Measurements from ENCODE around the gene PTGR2.
"Not testable (repeated sequence)": the region's sequence is repeated elsewhere in the genome, so short reads cannot be mapped to it uniquely, and the experiment has no call there.

PTGR2 gene

DNA sequence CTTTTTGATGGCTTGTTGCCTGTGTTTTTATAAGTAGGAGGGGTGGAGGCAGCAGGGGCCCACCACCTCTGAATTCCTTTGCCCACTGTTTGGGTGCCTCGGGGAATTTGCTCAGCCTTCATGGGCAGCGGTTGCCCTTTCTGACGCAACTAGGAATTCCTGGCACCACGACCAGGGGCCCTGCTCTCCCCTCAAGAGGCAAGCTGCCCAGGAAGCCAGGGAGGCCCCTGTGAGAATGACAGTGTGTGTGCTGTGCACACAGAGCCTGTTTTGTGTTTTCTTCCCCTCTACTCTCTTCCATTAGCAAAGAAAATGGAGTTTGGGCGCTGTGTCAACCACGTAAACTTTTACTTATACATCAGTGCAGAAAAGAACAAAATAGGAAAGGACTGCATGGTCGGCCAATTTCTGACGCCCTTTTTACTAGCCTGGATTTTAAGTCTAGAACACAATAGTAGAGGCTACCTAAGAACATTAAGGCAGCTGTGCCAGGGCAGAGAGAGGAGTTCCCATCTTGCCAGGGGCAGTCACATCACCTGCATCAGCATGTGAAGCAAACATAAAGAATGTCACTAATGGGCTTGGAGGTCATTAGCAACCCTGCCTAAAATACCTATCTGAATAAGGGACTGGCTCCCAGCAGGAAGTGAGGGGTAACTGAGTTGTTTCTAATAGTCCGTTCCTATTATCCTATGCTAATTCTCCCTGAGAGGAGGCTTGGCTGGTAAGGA, 17.9 kb upstream of the PTGR2 start:
- peak; percentile 78 for DNase-seq

DNA sequence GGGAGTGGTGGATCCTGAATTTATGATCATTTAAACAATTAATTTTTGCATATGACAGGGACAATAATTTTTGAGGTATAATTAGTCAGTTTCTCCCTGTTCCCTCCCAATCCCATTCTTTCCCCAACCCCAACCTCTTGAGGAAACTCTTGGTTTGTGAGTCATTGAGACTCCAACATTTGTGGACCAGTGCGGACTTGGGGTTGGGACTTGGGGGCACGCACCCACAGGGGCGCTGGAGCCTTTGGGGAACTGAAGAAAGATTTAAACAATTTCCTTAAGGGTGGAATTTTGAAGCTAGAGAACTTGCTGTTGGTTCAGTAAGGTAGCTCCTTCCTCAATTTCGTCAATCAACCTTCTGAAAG, 17.4 kb upstream of the PTGR2 start:
- DNase-seq = no peak

GRCh38 chr14:73838293-73839034, 13.2 kb upstream of the PTGR2 start:
- DNase-seq = peak; percentile 60

- DNase-seq = no peak
Measured at GRCh38 chr14:73842201-73842600, 9.4 kb upstream of the PTGR2 start.

DNA sequence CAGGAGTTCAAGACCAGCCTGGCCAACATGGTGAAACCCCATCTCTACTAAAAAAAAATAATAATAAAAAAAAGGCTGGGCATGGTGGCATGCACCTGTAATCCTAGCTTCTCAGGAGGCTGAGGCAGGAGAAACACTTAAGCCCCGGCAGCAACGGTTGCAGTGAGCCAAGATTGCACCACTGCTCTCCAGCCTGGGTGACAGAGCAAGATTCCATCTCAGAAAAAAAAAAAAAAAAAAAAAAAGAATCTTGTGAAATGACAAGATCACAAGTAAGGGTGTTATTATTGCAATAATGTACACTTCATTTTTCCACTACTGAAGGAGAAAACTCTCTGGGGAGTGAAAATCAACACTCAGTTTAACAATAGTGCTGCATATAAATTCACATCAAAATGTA, 8.8 kb upstream of the PTGR2 start:
- DNase-seq = no peak

DNA sequence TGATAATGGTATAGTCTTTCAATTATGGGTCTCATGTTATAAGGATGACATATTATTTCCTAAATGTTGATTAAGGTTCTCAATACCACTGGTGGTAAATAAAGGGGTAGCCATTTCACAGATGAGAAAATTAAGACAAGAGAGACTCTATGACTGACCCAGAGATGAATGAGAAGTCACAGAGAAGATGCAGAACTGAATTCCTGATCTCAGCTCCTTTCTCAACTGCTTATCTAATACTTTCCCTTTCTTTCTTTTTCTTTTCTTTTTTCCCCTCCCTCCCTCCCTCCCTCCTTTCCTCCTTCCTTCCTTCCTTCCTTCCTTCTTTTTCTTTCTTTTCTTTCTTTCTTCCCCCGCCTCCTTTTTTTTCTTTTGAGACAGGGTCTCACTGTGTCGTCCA, 8.3 kb upstream of the PTGR2 start:
- no peak for DNase-seq

DNA sequence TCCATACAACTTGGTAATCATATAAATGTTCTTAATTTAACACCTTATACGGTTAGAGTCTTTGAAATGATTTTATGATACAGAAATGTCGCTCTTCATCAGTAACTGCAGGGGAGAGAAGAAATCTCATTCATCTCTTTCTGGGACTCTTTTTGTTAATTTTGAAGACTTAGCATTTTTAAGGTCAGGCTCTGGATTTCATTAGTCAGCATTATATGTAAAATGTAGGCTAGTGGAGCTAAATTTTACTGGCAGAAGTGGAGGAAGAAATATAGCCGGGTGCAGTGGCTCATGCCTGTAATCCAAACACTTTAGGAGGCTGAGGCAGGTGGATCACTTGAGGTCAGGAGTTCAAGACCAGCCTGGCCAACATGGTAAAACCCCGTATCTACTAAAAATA, 4.7 kb upstream of the PTGR2 start:
- DNase-seq = no peak

- no peak for DNase-seq
Measured at GRCh38 chr14:73851000-73851399, 631 bp upstream of the PTGR2 start.

- DNase-seq = no peak
Measured at GRCh38 chr14:73859145-73859544, 7.5 kb downstream of the PTGR2 start.

DNA sequence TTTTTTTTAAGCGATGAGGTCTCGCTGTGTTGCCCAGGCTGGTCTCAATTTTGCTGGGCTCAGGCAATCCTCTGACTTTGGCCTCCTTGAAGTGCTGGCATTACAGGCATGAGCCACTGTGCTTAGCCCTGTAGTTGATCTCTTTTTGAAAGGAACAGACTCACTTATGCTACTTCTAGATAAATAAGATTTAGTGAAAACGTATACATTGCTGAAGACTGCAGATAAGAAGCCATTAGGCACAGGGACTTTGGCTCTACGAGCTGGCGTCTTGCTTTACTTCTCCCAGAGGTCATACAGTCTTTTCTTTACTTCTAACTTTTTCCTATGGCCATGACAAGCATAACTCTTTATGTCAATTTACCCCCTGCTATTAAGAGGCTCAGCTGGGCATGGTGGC, 9.4 kb downstream of the PTGR2 start:
- DNase-seq = no peak

DNA sequence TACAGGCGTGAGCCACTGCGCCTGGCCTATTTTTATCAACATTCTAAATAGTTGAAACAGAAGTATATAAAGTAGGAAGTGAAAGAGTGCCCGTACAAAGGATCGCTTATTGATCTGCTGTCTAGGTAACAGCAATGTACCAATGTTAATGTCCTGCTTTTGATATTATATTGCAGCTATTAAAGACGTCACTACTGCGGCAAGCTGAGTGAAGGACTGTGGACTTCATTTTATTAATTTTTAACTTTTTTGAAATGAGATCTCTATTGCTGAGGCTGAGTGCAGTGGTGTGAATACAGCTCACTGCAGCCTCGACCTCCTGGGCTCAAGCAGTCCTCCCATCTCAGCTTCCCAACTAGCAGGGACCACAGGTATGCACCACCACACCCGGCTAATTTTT, 10.8 kb downstream of the PTGR2 start:
- no peak for DNase-seq

- no peak for DNase-seq
Measured at GRCh38 chr14:73863209-73863608, 11.6 kb downstream of the PTGR2 start.

DNA sequence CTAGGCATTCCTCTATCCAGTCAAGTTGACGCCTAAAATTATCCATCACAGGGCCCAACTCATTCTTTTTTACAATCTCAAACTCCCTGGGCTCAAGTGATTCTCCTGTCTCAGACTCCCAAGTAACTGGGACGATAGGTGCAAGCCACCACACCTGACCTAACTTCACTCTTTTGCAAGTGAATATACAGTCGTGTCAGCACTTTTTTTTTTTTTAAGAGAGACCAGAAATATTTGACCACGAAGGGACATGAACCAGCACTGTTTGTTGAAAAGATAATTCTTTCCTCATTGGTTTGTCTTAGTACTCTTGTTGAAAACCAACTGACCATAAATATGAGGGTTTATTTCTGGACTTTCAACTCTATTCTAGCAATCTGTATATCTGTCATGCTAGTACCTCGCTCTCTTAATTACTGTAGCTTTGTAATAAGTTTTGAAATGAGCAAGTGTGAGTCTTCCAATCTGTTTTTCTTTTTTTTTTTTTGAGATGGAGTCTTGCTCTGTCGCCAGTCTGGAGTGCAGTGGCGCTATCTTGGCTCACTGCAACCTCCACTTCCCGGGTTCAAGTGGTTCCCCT, 14.0 kb downstream of the PTGR2 start:
- DNase-seq = no peak

DNA sequence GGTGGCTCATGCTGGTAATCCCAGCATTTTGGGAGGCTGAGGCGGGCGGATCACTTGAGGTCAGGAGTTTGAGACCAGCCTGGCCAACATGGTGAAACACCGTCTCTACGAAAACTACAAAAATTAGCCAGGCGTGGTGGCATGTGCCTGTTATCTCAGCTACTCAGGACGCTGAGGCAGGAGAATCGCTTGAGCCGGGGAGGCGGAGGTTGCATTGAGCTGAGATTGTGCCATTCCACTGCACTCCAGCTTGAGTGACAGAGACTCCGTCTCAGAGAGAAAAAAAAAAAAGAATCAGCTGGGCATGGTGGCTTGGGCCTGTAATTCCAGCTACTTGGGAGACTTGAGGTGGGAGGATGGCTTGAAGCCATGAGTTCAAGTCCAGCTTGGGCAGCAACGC, 18.1 kb downstream of the PTGR2 start:
- DNase-seq = not testable (repeated sequence)

- no peak for DNase-seq
Measured at GRCh38 chr14:73870525-73871235, 19.0 kb downstream of the PTGR2 start.

DNA sequence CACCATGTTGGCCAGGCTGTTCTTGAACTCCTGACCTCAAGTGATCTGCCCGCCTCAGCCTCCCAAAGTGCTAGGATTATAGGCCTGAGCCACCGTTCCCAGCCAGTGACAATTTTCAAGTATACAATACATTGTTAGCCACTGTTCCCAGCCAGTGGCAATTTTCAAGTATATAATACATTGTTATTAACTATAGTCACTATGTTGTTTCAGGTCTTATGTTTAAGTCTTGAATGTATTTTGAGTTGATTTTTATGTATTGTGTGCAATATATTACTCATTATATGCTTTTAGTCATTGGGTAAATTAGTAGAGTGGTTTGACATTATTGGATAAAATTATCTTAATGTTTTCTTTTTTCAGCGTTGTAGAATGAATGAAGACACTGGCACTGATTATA, 22.0 kb downstream of the PTGR2 start:
- no peak for DNase-seq

DNA sequence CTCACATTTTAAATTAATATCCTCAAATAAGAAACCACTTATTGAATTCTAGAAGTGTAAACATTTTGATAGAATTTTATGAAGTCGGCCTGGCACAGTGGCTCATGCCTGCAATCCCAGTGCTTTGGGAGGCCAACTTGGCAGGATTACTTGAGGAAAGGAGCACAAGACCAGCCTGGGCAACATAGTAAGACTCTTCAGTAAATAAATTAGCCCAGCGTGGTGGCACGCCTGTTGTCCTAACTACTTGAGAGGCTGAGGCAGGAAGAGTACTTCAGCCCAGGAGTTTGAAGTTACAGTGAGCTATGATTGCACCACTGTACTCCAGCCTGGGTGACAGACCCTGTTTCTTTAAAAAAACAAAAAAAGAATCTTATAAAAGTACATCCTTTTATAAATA, 26.2 kb downstream of the PTGR2 start:
- DNase-seq = no peak

GRCh38 chr14:73878436-73878835, 26.8 kb downstream of the PTGR2 start:
- no peak for DNase-seq

DNA sequence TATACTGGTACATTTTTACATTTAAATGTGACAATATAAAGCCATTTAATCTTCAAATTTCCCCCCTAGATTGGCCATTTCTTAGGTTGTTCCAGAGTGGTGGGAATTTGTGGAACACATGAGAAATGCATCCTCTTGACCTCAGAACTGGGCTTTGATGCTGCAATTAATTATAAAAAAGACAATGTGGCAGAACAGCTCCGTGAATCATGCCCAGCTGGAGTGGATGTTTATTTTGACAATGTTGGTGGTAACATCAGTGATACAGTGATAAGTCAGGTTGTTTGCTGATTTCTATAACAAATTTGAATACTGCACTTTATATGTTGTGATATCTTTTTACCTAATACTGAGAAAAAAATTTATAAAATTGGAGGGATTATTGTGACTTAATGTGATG, 27.4 kb downstream of the PTGR2 start:
- DNase-seq = no peak

- no peak for DNase-seq
Measured at GRCh38 chr14:73884438-73885190, 33.0 kb downstream of the PTGR2 start.

- DNase-seq = peak; percentile 98
Measured at GRCh38 chr14:73886449-73887317, 35.1 kb downstream of the PTGR2 start, which contains the start of gene ZNF410. ZNF410 (plus strand) TSS chr14:73886859; CDS start chr14:73892176, 5,317 bp downstream.

GRCh38 chr14:73887318-73887616, 35.6 kb downstream of the PTGR2 start:
- no peak for DNase-seq
